Fibroblast of pulmonary artery (primary cell): ENCODE measurements around the gene SRSF4.
A peak's percentile ranks its signal among the peaks of the same experiment; 100 is the strongest.

ENCODE experiments used
- DNase-seq: peaks from one replicate; pipeline ENCODE4 v3.0.0-alpha.2; 2010; ENCODE audit warnings: low read depth
- H3K4me3 ChIP-seq: replicated peaks from 2 replicates; pipeline ENCODE4 v1.5.1; 2011; ENCODE audit warnings: low read depth, mild to moderate bottlenecking, control low read depth, low read length, moderate library complexity
- TF ChIP-seq, protein P1 (sequence below): IDR thresholded peaks from 2 replicates; pipeline ENCODE4 v1.5.1; 2011; ENCODE audit warnings: mild to moderate bottlenecking, control low read depth, low read length, inconsistent platforms; ENCODE audit errors: missing control alignments

Gene SRSF4

DNA sequence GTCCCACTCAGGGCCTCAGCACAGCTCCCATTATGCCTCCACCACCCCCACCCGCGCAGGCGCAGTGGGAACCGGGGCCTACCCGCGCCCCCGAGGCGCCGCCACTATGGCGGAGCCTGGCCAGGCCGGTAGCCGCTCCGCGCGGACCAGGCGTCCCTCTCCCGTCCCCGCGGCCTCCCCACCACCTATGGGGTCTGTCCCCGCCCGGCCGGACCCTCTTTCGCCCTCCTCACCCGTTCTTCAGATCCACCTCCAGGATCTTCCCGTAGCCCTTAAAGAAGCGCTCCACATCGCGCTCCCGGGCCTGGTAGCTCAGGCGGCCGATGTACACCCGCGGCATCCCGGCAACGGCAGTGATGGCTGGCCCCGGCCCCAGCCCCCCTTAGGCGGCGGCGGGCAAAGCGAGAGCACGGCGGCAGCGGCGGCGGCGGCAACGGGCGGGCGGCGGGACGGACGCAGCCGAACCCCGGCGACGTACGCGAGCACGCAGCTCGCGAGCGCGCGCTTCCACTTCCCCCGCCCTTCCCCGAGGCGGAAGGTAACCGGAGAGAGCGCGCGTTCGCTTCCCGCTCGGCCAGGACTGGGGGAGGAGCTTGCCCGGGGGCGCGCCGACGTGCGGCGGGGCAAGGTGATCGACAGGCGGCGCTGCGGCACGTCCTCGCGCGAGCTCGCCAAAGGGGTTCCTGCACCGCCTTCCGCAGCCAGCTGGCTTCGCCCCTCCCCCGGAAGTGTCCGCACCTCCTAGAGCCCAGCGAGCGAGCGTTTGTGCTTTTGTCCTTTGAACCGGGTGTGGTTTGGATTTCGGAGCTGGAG, at the start of gene SRSF4:
Gene SRSF4, minus strand, starts transcription at position 488 of the 813 bp plus-strand sequence. Its CDS starts 148 bp downstream, at position 340.
- DNase-seq = peak; percentile 99
- TF ChIP-seq, protein P1, sequence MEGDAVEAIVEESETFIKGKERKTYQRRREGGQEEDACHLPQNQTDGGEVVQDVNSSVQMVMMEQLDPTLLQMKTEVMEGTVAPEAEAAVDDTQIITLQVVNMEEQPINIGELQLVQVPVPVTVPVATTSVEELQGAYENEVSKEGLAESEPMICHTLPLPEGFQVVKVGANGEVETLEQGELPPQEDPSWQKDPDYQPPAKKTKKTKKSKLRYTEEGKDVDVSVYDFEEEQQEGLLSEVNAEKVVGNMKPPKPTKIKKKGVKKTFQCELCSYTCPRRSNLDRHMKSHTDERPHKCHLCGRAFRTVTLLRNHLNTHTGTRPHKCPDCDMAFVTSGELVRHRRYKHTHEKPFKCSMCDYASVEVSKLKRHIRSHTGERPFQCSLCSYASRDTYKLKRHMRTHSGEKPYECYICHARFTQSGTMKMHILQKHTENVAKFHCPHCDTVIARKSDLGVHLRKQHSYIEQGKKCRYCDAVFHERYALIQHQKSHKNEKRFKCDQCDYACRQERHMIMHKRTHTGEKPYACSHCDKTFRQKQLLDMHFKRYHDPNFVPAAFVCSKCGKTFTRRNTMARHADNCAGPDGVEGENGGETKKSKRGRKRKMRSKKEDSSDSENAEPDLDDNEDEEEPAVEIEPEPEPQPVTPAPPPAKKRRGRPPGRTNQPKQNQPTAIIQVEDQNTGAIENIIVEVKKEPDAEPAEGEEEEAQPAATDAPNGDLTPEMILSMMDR = peak; percentile 22
- peak within 1 kb of the TSS; percentile 78 for H3K4me3 ChIP-seq

GRCh38 chr1:29230553-29231378, 49.1 kb upstream of the SRSF4 start, which contains the start of gene MECR:
Gene MECR (minus strand): TSS chr1:29230934. CDS start chr1:29230906, 28 bp downstream.
- TF ChIP-seq, protein P1 = no peak
- peak; percentile 93 for DNase-seq
- peak within 1 kb of the TSS; percentile 96 for H3K4me3 ChIP-seq

GRCh38 chr1:29230204-29230552, 48.5 kb upstream of the SRSF4 start:
- peak overlapping the region; percentile 96 for H3K4me3 ChIP-seq
- TF ChIP-seq, protein P1 = no peak
- no peak for DNase-seq

GRCh38 chr1:29227511-29227910, 45.8 kb upstream of the SRSF4 start:
- TF ChIP-seq, protein P1 = no peak
- H3K4me3 ChIP-seq = no peak overlapping the region

GRCh38 chr1:29225361-29225760, 43.7 kb upstream of the SRSF4 start:
- H3K4me3 ChIP-seq = no peak overlapping the region
- TF ChIP-seq, protein P1 = no peak
- DNase-seq = no peak

More at GRCh38 chr1:29227511-29227910, 45.8 kb upstream of the SRSF4 start:
- no peak for DNase-seq

DNA sequence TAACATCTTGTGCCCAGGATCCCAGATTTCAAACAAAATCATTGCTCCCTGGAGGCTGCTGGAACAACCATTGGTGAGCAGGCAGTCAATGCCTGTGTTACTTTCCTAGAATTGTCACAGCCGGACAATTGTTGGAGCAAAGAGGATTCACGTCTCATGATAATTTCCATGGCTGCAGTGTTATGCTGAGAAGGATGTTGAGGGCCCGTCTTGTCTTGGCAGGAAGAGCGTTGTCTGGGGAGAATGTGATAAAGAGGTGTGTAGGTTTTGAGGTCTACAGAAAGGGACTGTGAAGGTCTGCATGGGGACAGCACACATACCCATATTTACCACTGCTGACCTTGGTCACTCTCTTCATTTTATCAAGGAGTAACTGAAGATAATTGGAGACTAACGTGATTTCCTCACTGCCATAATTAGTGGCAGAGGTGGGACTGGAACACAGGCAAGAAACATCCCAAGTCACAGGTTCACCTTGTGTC, 42.7 kb upstream of the SRSF4 start:
- H3K4me3 ChIP-seq = no peak overlapping the region
- TF ChIP-seq, protein P1 = no peak
- DNase-seq = no peak
